Measurements from ENCODE around the gene SDK1.

SDK1 gene

GRCh38 chr7:4040109-4040928 is 739.3 kb downstream of the SDK1 start:
- DNase-seq (ENCODE audit: low read depth in 2 of 2), result no peak

DNA sequence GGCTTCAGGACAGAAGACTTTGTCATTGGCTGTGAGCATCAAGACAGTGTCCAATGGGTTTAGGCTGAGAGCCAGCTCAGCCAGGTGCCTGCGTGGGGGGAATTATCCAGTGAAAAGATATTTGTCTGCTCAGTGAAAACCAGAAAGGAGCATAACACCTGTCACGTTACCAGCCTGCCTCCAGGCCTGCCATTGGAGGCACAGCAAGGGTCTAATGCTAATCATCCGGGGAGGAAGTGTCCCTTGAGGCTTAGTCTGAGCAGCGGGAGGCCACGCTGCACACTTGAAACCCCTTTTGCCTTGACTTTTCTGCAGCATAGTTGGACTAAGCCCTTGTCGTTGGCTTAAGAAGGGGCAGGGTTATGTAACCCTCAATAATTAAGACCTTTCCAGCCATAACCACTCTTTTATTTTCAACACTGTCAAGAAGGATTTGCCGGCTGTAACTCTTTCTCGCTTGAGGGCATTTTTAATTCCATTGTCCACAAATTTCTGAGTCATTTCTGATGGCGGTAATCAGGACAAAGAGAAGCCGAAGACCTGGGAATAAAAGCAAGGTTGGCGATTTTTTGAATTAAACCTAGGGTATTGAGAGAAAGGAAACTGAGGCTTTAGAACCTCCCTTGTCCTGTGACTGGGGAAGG is 741.5 kb downstream of the SDK1 start:
- no peak for DNase-seq (ENCODE audit: low read depth in 2 of 2)

- DNase-seq (ENCODE audit: low read depth in 2 of 2), result no peak
Observed at GRCh38 chr7:4043988-4044387, 742.9 kb downstream of the SDK1 start.

DNA sequence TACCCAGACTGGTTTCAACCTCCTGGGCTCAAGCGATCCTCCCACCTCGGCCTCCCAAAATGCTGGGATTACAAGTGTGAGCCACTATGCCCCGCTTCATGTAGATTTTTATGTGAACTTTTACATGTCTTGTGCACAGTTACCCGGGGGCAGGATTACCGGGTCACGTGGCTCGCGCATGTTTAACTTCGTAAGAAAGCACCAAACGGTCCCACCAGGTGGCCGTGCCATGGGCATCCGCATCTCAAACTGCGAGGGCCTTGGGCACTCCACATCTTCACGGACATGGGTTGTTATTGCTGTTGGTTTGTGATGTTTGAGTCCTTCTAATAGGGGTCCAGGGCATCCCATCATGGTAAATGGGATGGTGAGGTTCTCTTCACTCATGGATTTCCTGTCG is 744.4 kb downstream of the SDK1 start:
- DNase-seq (ENCODE audit: low read depth in 2 of 2), result no peak

- no peak for DNase-seq (ENCODE audit: low read depth in 2 of 2)
Observed at GRCh38 chr7:4045975-4046374, 744.9 kb downstream of the SDK1 start.

- DNase-seq (ENCODE audit: low read depth in 2 of 2), result no peak
Observed at GRCh38 chr7:4048336-4048735, 747.3 kb downstream of the SDK1 start.

- DNase-seq (ENCODE audit: low read depth in 2 of 2), result no peak
Observed at GRCh38 chr7:4049202-4049601, 748.1 kb downstream of the SDK1 start.

- no peak for DNase-seq (ENCODE audit: low read depth in 2 of 2)
Observed at GRCh38 chr7:4050126-4050660, 749.1 kb downstream of the SDK1 start.

GRCh38 chr7:4051696-4052095 is 750.6 kb downstream of the SDK1 start:
- DNase-seq (ENCODE audit: low read depth in 2 of 2), result no peak

DNA sequence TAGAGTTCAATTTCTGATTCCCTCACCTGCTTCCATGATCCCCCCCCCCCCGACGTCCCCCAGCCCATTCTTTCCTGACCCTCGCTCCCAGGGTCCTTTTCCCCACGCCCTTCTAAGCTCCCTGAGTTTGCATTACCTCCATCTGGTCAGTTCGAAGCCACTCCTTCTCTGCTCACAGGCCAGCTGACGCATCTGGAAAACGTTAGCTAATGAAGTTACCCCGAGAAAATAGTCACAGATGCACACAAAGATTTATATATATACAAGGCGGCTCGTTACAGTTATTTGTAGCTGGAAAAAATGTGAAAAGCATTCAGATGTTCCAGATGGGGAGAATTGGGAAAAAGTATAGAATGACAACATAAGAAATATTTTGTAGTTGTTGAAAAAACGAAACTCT is 751.1 kb downstream of the SDK1 start:
- no peak for DNase-seq (ENCODE audit: low read depth in 2 of 2)

DNA sequence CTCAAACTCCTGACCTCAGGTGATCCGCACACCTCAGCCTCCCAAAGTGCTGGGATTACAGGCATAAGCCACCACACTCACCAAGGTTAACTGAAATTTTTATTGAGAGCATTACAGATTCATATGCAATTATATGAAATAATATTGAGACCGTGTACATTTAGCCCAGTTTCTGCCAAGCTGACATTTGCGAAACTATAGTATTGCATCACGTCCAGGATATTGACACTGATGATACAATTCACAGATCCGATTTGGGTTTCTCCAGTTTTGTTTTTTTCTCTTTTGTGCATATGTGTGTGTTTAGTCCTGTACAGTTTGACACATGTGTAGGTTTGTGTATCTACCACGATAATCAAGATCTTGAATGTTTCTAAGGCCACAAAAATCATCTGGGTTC is 753.1 kb downstream of the SDK1 start:
- no peak for DNase-seq (ENCODE audit: low read depth in 2 of 2)

- no peak for DNase-seq (ENCODE audit: low read depth in 2 of 2)
Observed at GRCh38 chr7:4056552-4057288, 755.7 kb downstream of the SDK1 start.

- DNase-seq (ENCODE audit: low read depth in 2 of 2), result no peak
Observed at GRCh38 chr7:4057289-4057616, 756.2 kb downstream of the SDK1 start.

DNA sequence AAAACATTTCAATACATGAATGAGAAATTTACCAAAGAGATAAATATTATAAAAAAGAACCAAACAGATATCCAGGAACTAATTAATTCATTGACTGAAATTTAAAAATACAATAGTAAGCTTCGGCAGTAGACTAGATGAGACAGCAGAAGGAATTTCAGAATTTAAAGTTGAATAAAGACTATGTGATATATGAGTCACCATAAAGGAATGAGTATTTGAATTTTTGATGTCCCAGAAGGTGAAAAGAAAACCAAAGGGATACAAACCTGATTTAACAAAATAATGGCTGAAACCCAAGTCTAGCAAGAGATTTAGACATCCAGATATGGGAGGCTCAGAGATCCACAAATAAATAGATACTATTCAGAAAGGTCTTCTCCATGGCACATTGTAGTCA is 757.1 kb downstream of the SDK1 start:
- no peak for DNase-seq (ENCODE audit: low read depth in 2 of 2)

- DNase-seq (ENCODE audit: low read depth in 2 of 2), result no peak
Observed at GRCh38 chr7:4065190-4065589, 764.1 kb downstream of the SDK1 start.

DNA sequence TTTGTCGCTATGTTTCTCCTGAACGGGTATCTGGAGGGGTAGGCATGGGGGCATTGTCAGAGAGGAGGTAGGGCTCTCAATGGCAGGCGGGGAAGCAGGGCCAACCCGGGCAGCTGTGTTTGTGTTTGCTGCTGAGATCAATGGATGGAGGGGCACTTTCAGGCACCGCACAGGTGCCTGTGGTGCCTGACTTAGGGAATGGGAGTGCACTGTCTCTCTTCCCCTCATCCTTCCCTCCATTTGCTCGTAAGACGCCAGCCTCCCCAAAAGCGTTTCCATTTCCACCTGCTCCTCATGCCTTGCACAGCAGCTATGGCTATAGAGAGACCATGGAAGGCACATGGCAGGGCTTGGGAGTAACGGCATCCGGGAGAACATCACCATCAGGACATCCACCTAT is 765.2 kb downstream of the SDK1 start:
- DNase-seq (ENCODE audit: low read depth in 2 of 2), result no peak

DNA sequence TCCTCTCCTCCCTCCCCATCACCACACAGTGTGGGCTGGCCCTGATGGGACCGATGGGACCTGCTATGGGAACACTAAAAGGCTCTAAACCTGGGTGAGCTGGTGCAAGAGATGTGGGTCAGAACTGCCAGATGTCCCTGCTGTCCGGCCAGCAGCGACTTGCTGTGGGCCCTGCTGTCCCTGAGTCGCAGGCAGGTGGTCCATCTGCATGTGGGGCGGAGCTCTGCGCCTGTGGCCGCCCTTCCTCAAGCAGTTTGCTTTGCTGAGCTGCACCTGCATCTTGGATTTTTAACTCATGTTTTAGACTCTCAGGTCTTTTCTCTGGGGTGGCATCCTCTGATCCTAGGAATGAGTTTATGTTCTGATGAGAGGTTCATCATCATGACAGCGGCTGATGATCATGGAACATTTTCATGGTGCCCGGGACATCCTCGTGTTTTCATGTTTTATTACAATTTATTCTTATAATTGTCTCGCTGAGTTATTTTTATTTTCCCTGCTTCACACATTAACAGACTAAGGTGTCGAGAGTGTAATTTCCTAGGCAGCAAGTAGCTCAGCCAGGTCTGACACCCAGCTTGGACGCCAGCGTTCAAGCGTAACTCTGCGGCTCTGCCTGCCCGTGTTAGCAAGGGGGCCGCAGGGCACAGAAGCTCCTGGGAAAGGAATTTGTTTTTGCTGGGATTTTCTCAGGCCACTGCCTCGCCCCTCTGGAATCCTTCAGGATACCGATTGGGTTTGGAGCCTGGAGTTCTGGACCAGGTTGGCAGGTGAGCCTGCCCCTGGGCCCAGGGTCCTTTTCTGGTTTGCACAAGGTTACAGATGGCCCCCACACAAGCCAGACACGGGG is 765.8 kb downstream of the SDK1 start:
- no peak for DNase-seq (ENCODE audit: low read depth in 2 of 2)

- DNase-seq (ENCODE audit: low read depth in 2 of 2), result no peak
Observed at GRCh38 chr7:4067476-4067760, 766.4 kb downstream of the SDK1 start.

DNA sequence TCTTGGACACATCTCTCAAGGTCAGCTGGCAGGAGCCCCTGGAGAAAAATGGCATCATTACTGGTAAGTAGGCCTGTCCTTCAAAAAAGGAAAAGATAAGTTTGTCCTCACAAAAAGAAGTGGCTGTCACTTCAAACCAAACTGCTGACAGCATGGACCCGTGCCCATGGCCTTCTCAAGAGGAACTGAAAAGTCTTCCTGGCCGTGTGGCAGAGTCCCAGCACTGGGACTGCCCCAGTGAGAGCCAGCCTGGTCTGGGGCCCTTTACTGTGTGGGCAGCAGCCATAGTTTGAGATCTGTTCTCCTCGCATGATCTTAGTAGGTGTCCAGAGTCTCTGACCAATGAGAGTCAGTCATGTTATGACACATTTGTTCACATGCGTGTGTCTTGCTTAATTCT is 766.8 kb downstream of the SDK1 start:
- no peak for DNase-seq (ENCODE audit: low read depth in 2 of 2)

- no peak for DNase-seq (ENCODE audit: low read depth in 2 of 2)
Observed at GRCh38 chr7:4068286-4068685, 767.2 kb downstream of the SDK1 start.

DNA sequence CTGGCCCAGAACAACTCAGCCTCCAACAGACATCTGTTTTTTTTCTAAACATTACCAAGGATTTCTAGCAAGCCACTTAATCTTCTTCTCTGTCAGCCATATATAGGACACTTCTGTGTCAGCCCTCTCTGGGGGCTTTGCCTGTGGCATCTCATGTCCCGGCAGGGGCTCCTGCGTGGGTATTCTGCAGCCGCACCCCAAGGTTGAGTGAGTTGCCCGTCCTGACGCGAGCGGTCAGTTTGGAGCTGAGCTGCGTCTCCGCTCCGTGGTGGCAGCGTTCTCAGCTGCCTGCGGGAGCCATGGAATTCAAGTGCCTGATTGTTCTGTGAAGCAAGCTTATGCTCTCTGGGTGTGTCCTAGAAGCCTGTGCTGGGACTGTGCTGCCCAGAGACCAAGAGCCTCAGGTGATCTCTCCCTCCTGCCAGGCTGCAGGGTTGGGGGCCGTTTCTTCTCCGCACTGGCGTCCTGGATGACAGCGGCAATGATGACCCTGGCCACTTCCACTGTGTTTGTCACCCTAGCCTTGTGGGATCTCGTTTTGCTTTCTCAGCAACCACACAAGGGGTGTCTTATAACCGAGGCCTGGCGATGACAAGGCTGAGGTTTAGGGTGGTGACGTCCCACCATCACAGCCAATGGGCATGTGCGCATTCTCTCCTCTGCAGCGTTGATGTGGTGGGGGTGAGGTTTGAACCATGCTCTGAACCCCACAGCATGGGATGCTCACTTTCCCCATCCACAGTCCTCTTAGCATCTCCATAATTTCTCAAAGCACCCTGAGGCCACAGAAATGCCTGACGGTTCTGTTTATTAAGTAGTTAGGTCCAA is 768.4 kb downstream of the SDK1 start:
- DNase-seq (ENCODE audit: low read depth in 2 of 2), result no peak
